ENCODE measurements around the gene LATS2. TPM values are rescaled to one million over a fixed set of nuclear protein-coding genes. Genes with fewer than 3 reads are reported as not detected.

The LATS2 gene
- total RNA-seq, 3 donors from 2014 or later (not counting 1 experiment from before 2014, with no cell fraction given) = 28.8 to 34.8 (median 29.0) TPM

GRCh38 chr13:20980899-20981298 is 80.5 kb downstream of the LATS2 start:
- Mint-ChIP-seq H3K36me3 (peaks cover 6% of the 10 kb centered on the region), H3K27ac (no peak overlapping the region), H3K9me3 (no peaks in the 10 kb centered on the region), H3K4me1 (peaks cover 11 to 17% of the 10 kb centered on the region in 2 donors), H3K27me3 (ENCODE audit: low read depth in 2 of 2) (no peaks in the 10 kb centered on the region), H3K4me3 (no peak overlapping the region)
- H3K27me3 ChIP-seq (ENCODE audit: control insufficient read depth, insufficient read depth, low read length) = no peaks in the 10 kb centered on the region
- no peak overlapping the region for H3K4me3 ChIP-seq (ENCODE audit: low read length)
- H3K4me1 ChIP-seq (ENCODE audit: control insufficient read depth, insufficient read depth, low read length) = no peaks in the 10 kb centered on the region
- H3K27ac ChIP-seq (ENCODE audit: low read length) = no peak overlapping the region
- ATAC-seq (no peak), DNase-seq (no peak)
- intact Hi-C loops (cut with micrococcal nuclease) = no loop called here
- H3K36me3 ChIP-seq (ENCODE audit: control insufficient read depth, insufficient read depth, low read length) = peaks cover 34% of the 10 kb centered on the region
- 91% methylated on average over 4 of the region's 4 CpGs for WGBS (ENCODE audit: insufficient coverage)
- H3K9me3 ChIP-seq (ENCODE audit: control insufficient read depth, insufficient read depth, low read length) = no peaks in the 10 kb centered on the region
- TF ChIP-seq, protein P1, sequence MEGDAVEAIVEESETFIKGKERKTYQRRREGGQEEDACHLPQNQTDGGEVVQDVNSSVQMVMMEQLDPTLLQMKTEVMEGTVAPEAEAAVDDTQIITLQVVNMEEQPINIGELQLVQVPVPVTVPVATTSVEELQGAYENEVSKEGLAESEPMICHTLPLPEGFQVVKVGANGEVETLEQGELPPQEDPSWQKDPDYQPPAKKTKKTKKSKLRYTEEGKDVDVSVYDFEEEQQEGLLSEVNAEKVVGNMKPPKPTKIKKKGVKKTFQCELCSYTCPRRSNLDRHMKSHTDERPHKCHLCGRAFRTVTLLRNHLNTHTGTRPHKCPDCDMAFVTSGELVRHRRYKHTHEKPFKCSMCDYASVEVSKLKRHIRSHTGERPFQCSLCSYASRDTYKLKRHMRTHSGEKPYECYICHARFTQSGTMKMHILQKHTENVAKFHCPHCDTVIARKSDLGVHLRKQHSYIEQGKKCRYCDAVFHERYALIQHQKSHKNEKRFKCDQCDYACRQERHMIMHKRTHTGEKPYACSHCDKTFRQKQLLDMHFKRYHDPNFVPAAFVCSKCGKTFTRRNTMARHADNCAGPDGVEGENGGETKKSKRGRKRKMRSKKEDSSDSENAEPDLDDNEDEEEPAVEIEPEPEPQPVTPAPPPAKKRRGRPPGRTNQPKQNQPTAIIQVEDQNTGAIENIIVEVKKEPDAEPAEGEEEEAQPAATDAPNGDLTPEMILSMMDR (IDR thresholded peaks at IDR 0.05) = no peak

DNA sequence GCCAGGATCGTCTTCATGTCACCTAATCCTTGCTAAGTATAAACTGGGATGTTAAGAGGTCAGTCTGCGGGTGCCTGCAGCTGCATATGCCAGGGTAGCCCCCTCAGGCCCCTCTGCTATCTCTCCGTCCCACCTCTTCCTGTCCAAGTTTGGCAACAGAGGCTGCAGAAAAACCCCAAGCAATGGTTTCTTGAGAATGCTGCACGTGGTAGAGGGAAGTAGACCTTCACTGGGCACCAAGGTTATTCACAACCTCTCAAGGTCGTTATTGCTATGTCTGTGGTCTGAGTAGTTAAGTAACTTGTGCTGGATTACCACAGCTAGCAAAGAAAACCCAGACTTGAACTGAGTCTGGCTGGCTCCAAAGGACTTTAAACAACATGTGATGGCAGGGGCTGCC is 81.0 kb downstream of the LATS2 start:
- no peaks in the 10 kb centered on the region for H3K9me3 ChIP-seq (ENCODE audit: control insufficient read depth, insufficient read depth, low read length)
- ATAC-seq (no peak), DNase-seq (no peak)
- no peak overlapping the region for H3K4me3 Mint-ChIP-seq
- H3K27me3 ChIP-seq (ENCODE audit: control insufficient read depth, insufficient read depth, low read length) = no peaks in the 10 kb centered on the region
- TF ChIP-seq, protein P1 (IDR thresholded peaks at IDR 0.05) = no peak
- H3K27me3 Mint-ChIP-seq (ENCODE audit: low read depth in 2 of 2) = no peaks in the 10 kb centered on the region
- no peak overlapping the region for H3K27ac Mint-ChIP-seq
- no peaks in the 10 kb centered on the region for H3K4me1 ChIP-seq (ENCODE audit: control insufficient read depth, insufficient read depth, low read length)
- peaks cover 11 to 15% of the 10 kb centered on the region in 2 donors for H3K4me1 Mint-ChIP-seq
- intact Hi-C loops (cut with micrococcal nuclease) = no loop called here
- H3K36me3 Mint-ChIP-seq = peaks cover 6% of the 10 kb centered on the region
- H3K9me3 Mint-ChIP-seq = no peaks in the 10 kb centered on the region
- WGBS (ENCODE audit: insufficient coverage) = 70% methylated on average over 4 of the region's 5 CpGs
- no peak overlapping the region for H3K4me3 ChIP-seq (ENCODE audit: low read length)
- peaks cover 34% of the 10 kb centered on the region for H3K36me3 ChIP-seq (ENCODE audit: control insufficient read depth, insufficient read depth, low read length)
- no peak overlapping the region for H3K27ac ChIP-seq (ENCODE audit: low read length)

DNA sequence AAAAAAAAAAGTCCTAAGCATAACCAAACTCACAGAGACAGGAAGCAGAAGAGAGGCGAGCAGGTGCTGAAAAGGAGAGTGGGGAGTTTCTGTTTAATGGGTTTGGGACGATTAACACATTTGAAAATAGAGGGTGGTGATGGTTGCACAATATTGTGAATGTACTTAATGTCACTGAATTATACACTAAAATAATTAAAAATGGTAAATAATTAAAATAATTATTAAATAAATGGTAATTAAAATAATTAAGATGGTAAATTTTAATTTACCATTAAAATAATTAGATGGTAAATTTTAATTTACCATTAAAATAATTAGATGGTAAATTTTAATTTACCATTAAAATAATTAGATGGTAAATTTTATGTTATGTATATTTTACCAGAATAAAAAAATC is 84.0 kb downstream of the LATS2 start:
- no peak overlapping the region for H3K27ac Mint-ChIP-seq
- H3K36me3 ChIP-seq (ENCODE audit: control insufficient read depth, insufficient read depth, low read length) = peaks cover 45% of the 10 kb centered on the region
- no peak overlapping the region for H3K27ac ChIP-seq (ENCODE audit: low read length)
- H3K4me3 ChIP-seq (ENCODE audit: low read length) = no peak overlapping the region
- no peaks in the 10 kb centered on the region for H3K27me3 Mint-ChIP-seq (ENCODE audit: low read depth in 2 of 2)
- H3K4me1 ChIP-seq (ENCODE audit: control insufficient read depth, insufficient read depth, low read length) = no peaks in the 10 kb centered on the region
- H3K9me3 Mint-ChIP-seq = no peaks in the 10 kb centered on the region
- DNase-seq = no peak
- WGBS (ENCODE audit: insufficient coverage) = no CpG with 5 or more reads among the region's 2 CpGs
- peaks cover 4 to 5% of the 10 kb centered on the region in 2 donors for H3K4me1 Mint-ChIP-seq
- intact Hi-C loops (cut with micrococcal nuclease) = no loop called here
- TF ChIP-seq, protein P1 (IDR thresholded peaks at IDR 0.05) = no peak
- no peaks in the 10 kb centered on the region for H3K9me3 ChIP-seq (ENCODE audit: control insufficient read depth, insufficient read depth, low read length)
- ATAC-seq = no peak
- peaks cover 25% of the 10 kb centered on the region for H3K36me3 Mint-ChIP-seq
- H3K4me3 Mint-ChIP-seq = no peak overlapping the region
- H3K27me3 ChIP-seq (ENCODE audit: control insufficient read depth, insufficient read depth, low read length) = no peaks in the 10 kb centered on the region

GRCh38 chr13:20974981-20975585 is 86.3 kb downstream of the LATS2 start:
- H3K36me3 ChIP-seq (ENCODE audit: control insufficient read depth, insufficient read depth, low read length) = peaks cover 24% of the 10 kb centered on the region
- 95% methylated on average over 20 of the region's 20 CpGs for WGBS (ENCODE audit: insufficient coverage)
- H3K27me3 ChIP-seq (ENCODE audit: control insufficient read depth, insufficient read depth, low read length) = no peaks in the 10 kb centered on the region
- H3K9me3 ChIP-seq (ENCODE audit: control insufficient read depth, insufficient read depth, low read length) = no peaks in the 10 kb centered on the region
- DNase-seq = no peak
- no peak for ATAC-seq
- no peaks in the 10 kb centered on the region for H3K4me1 ChIP-seq (ENCODE audit: control insufficient read depth, insufficient read depth, low read length)
- peaks cover 4 to 5% of the 10 kb centered on the region in 2 donors for H3K4me1 Mint-ChIP-seq
- H3K27ac Mint-ChIP-seq = no peak overlapping the region
- intact Hi-C loops (cut with micrococcal nuclease) = no loop called here
- no peak overlapping the region for H3K4me3 ChIP-seq (ENCODE audit: low read length)
- H3K27ac ChIP-seq (ENCODE audit: low read length) = no peak overlapping the region
- TF ChIP-seq, protein P1 (IDR thresholded peaks at IDR 0.05) = no peak
- H3K36me3 Mint-ChIP-seq = peaks cover 25% of the 10 kb centered on the region
- no peak overlapping the region for H3K4me3 Mint-ChIP-seq
- no peaks in the 10 kb centered on the region for H3K9me3 Mint-ChIP-seq
- no peaks in the 10 kb centered on the region for H3K27me3 Mint-ChIP-seq (ENCODE audit: low read depth in 2 of 2)
